Left kidney (tissue), 2 donors: Measurements from ENCODE around the gene TMEM69. TPM values are rescaled to one million over a fixed set of nuclear protein-coding genes. Genes with fewer than 3 reads are reported as not detected.
A peak's percentile ranks its signal among the peaks of the same experiment; 100 is the strongest.
"Not testable (repeated sequence)": the region's sequence is repeated elsewhere in the genome, so short reads cannot be mapped to it uniquely, and the experiment has no call there.

Experiments
- DNase-seq: peaks from one replicate; pipeline ENCODE4 v3.0.0-alpha.2; 2013
- polyA plus RNA-seq: library from polyadenylated mRNA; unstranded; fragments of 120-200 nt; gene quantifications from one replicate; pipeline ENCODE4 v1.2.1, GENCODE V29; 2013; ENCODE audit not compliant: insufficient read length

Gene TMEM69
- polyA plus RNA-seq, 1 donor = 55.3 TPM

GRCh38 chr1:45730075-45730779, 42.2 kb downstream of the TMEM69 start:
- peak; percentile 21 for DNase-seq

- no peak for DNase-seq
Measured at GRCh38 chr1:45730780-45731319, 42.9 kb downstream of the TMEM69 start.

GRCh38 chr1:45739137-45739536, 51.2 kb downstream of the TMEM69 start:
- no peak for DNase-seq

- DNase-seq = not testable (repeated sequence)
Measured at GRCh38 chr1:45739641-45740156, 51.7 kb downstream of the TMEM69 start.

Other genes with a start within 250 kb of the TMEM69 start
- gene TESK2, start 197.0 kb upstream of the TMEM69 start, polyA plus RNA-seq = 8.0 TPM
- gene CCDC163, start 188.1 kb upstream of the TMEM69 start, polyA plus RNA-seq = 5.3 TPM
- 13.0 TPM for gene MMACHC, start 187.9 kb upstream of the TMEM69 start, polyA plus RNA-seq
- gene PRDX1, start 166.3 kb upstream of the TMEM69 start, polyA plus RNA-seq = 317 TPM
- 319 TPM for gene AKR1A1, start 137.4 kb upstream of the TMEM69 start, polyA plus RNA-seq
- 469 TPM for gene NASP, start 104.1 kb upstream of the TMEM69 start, polyA plus RNA-seq
- 1.3 TPM for gene CCDC17, start 64.1 kb upstream of the TMEM69 start, polyA plus RNA-seq
- 137 TPM for gene GPBP1L1, start 1.6 kb upstream of the TMEM69 start, polyA plus RNA-seq
- 34.1 TPM for gene IPP, start 62.5 kb downstream of the TMEM69 start, polyA plus RNA-seq
- gene MAST2, start 115.4 kb downstream of the TMEM69 start, polyA plus RNA-seq = 41.3 TPM